Kidney epithelial cell (primary cell): Measurements from ENCODE around the gene CLSTN3. TPM values are rescaled to one million over a fixed set of nuclear protein-coding genes. Genes with fewer than 3 reads are reported as not detected.

Experiments
- DNase-seq: peaks from one replicate; pipeline ENCODE4 v3.0.0-alpha.2; 2010; ENCODE audit warnings: low read depth
- H3K27me3 ChIP-seq: 2 replicates; pipeline ENCODE4 v1.6.0; 2011; ENCODE audit warnings: low read length; ENCODE audit not compliant: control insufficient read depth, insufficient read depth
- H3K36me3 ChIP-seq: 2 replicates; pipeline ENCODE4 v1.5.1; 2011; ENCODE audit warnings: low read length; ENCODE audit not compliant: control insufficient read depth, insufficient read depth
- H3K4me3 ChIP-seq: 2 replicates; pipeline ENCODE4 v1.5.1; 2011; ENCODE audit warnings: low read depth, mild to moderate bottlenecking, control low read depth, low read length
- total RNA-seq: library from RNA; depleted of rRNA; stranded (reverse); fragments of >200 nt; gene quantifications from 2 replicates; pipeline ENCODE4 v1.2.3, GENCODE V29; 2015
- TF ChIP-seq, protein P1 (sequence below): IDR thresholded peaks from 2 replicates; pipeline ENCODE4 v1.5.1; 2011; ENCODE audit warnings: mild to moderate bottlenecking, moderate library complexity, low read length, control low read depth, inconsistent platforms; ENCODE audit not compliant: insufficient read depth, poor library complexity, severe bottlenecking

The CLSTN3 gene
- total RNA-seq, 1 donor from 2014 or later: 61.3 TPM

DNA sequence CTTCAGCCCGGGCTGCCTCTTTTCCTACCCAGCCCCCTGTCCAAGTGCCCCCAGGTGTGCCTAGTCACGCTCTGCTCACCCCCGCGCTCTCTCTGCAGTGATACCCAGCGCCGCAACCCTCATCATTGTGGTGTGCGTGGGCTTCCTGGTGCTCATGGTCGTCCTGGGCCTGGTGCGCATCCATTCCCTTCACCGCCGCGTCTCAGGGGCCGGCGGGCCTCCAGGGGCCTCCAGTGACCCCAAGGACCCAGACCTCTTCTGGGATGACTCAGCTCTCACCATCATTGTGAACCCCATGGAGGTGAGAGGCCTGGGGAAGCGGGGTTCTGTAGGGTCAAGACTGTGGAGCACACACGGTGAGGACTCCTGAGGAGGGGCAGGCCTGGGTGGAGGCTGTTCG, 27.2 kb downstream of the CLSTN3 start:
- DNase-seq: no peak
- H3K4me3 ChIP-seq: no peak overlapping the region
- H3K36me3 ChIP-seq: peaks cover 1% of the 10 kb centered on the region
- peaks cover 3% of the 10 kb centered on the region for H3K27me3 ChIP-seq
- TF ChIP-seq, protein P1, sequence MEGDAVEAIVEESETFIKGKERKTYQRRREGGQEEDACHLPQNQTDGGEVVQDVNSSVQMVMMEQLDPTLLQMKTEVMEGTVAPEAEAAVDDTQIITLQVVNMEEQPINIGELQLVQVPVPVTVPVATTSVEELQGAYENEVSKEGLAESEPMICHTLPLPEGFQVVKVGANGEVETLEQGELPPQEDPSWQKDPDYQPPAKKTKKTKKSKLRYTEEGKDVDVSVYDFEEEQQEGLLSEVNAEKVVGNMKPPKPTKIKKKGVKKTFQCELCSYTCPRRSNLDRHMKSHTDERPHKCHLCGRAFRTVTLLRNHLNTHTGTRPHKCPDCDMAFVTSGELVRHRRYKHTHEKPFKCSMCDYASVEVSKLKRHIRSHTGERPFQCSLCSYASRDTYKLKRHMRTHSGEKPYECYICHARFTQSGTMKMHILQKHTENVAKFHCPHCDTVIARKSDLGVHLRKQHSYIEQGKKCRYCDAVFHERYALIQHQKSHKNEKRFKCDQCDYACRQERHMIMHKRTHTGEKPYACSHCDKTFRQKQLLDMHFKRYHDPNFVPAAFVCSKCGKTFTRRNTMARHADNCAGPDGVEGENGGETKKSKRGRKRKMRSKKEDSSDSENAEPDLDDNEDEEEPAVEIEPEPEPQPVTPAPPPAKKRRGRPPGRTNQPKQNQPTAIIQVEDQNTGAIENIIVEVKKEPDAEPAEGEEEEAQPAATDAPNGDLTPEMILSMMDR: no peak

GRCh38 chr12:7158781-7159609, 28.8 kb downstream of the CLSTN3 start:
- TF ChIP-seq, protein P1: no peak
- Histone ChIP-seq H3K36me3 (peaks cover under 1% of the 10 kb centered on the region), H3K4me3 (no peak overlapping the region), H3K27me3 (peaks cover 13% of the 10 kb centered on the region)
- DNase-seq: no peak

GRCh38 chr12:7160183-7160582, 30.0 kb downstream of the CLSTN3 start:
- H3K27me3 ChIP-seq: peaks cover 13% of the 10 kb centered on the region
- no peak overlapping the region for H3K4me3 ChIP-seq
- no peak for DNase-seq
- TF ChIP-seq, protein P1: no peak
- H3K36me3 ChIP-seq: no peaks in the 10 kb centered on the region

DNA sequence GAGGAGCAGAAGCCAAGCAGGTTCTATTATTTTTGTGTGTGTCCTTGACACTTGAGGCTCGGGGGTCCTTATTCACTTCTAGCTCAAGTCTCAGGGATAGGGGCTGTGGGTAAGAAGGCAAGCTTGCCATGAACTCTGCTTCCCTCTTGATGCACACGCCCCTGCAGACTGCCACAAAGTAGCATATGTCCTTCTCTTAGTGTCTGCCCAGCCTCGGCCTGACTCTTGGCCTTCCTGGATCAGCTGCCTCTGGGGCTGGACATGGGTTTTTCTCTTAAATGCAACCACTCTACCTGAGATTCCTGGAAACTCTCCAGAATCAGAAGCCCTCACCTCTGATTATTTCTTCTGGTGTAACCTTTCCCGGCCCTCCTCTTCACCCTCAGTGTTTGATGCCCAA, 31.2 kb downstream of the CLSTN3 start:
- Histone ChIP-seq H3K27me3 (peaks cover 13% of the 10 kb centered on the region), H3K4me3 (no peak overlapping the region), H3K36me3 (no peaks in the 10 kb centered on the region)
- no peak for DNase-seq
- TF ChIP-seq, protein P1: no peak

DNA sequence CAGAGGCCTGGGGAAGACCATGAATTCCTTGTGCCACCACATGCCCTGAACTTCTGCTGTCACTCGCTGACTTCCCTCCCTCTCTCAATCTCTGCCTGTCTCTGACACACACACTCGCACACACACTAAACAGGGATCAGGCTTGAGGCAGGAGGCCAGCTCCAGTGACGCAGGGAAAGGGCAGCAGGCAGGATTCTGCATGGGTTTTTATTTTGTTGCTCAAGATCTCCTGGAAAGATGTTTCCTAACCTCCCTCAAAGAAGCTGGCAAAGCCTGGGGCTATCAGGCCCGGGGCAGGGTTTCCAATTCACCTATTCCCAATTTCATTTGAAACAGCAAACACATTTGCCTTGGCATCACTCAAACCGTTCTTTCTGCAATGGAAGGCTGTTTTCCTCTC, 31.6 kb downstream of the CLSTN3 start:
- no peaks in the 10 kb centered on the region for H3K36me3 ChIP-seq
- peaks cover 13% of the 10 kb centered on the region for H3K27me3 ChIP-seq
- TF ChIP-seq, protein P1: no peak
- no peak overlapping the region for H3K4me3 ChIP-seq
- DNase-seq: no peak

DNA sequence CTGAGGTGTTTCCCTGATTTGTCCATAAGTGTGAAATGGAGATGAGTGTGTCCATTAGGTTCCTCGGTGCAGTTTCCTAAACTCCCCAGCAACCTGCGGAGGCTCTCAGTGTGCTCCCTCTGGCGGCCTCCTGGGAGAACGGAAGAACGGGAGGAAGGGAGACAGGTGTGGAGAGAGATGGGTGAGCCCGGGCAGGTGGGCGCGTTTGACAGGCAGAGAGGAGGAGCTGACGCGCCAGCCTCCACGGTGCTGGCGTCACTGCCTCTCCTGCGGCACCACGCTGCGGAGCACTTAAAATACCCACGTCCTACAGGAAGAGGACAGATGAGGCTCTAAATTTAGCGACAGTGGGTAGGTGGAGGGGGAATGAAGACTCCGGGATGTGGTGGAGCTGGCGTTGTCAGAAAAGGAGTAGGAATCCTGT, 32.5 kb downstream of the CLSTN3 start:
- no peak overlapping the region for H3K4me3 ChIP-seq
- TF ChIP-seq, protein P1: peak; percentile 77
- no peak for DNase-seq
- H3K36me3 ChIP-seq: no peaks in the 10 kb centered on the region
- peaks cover 13% of the 10 kb centered on the region for H3K27me3 ChIP-seq
